ENCODE measurements around the gene COMP. TPM values are rescaled to one million over a fixed set of nuclear protein-coding genes. Genes with fewer than 3 reads are reported as not detected.
A peak's percentile ranks its signal among the peaks of the same experiment; 100 is the strongest.
"Not testable (repeated sequence)": the region's sequence is repeated elsewhere in the genome, so short reads cannot be mapped to it uniquely, and the experiment has no call there.

COMP gene
- total RNA-seq, 1 donor from 2014 or later: not detected

GRCh38 chr19:18736415-18737336, 54.4 kb downstream of the COMP start:
- no peak for TF ChIP-seq CTCF (IDR thresholded peaks at IDR 0.05; ENCODE audit: partially characterized antibody, unreplicated experiment)
- Mint-ChIP-seq H3K27me3 (ENCODE audit: unreplicated experiment) (peaks cover 4% of the 10 kb centered on the region), H3K9me3 (ENCODE audit: unreplicated experiment) (peaks cover 17% of the 10 kb centered on the region), H3K4me1 (ENCODE audit: low read depth, unreplicated experiment) (peaks cover 38% of the 10 kb centered on the region), H3K27ac (ENCODE audit: unreplicated experiment) (no peak overlapping the region), H3K36me3 (ENCODE audit: unreplicated experiment) (no peaks in the 10 kb centered on the region), H3K4me3 (ENCODE audit: unreplicated experiment) (no peak overlapping the region)
- no peak for DNase-seq

DNA sequence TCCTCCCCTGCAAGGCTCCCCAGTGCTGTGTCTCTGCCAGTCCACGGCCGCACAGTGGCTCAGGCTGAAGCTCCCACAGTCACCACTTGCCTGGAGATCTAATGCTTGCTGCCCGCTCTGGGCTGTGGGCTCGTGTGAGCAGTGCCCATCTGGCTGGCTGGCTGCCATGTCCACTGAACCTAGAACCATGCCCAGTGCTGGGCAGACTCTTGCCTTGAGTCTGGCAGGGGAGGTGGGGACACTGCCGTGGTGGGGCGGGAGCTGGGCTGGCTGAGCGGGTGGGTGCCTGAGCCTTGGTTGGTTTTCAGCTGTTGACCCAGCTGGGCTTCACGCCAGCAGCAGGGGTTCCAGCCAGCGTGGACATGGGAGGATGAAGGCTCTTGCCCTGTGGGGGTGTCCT, 55.4 kb downstream of the COMP start:
- Mint-ChIP-seq H3K4me1 (ENCODE audit: low read depth, unreplicated experiment) (peaks cover 42% of the 10 kb centered on the region), H3K36me3 (ENCODE audit: unreplicated experiment) (no peaks in the 10 kb centered on the region), H3K27me3 (ENCODE audit: unreplicated experiment) (peaks cover 10% of the 10 kb centered on the region), H3K9me3 (ENCODE audit: unreplicated experiment) (peaks cover 20% of the 10 kb centered on the region), H3K27ac (ENCODE audit: unreplicated experiment) (peak overlapping the region; percentile 92), H3K4me3 (ENCODE audit: unreplicated experiment) (no peak overlapping the region)
- no peak for DNase-seq
- TF ChIP-seq CTCF (IDR thresholded peaks at IDR 0.05; ENCODE audit: partially characterized antibody, unreplicated experiment): no peak

- H3K9me3 Mint-ChIP-seq (ENCODE audit: unreplicated experiment): peaks cover 20% of the 10 kb centered on the region
- peaks cover 42% of the 10 kb centered on the region for H3K4me1 Mint-ChIP-seq (ENCODE audit: low read depth, unreplicated experiment)
- H3K4me3 Mint-ChIP-seq (ENCODE audit: unreplicated experiment): peak overlapping the region; percentile 65
- H3K27ac Mint-ChIP-seq (ENCODE audit: unreplicated experiment): peak overlapping the region; percentile 92
- H3K27me3 Mint-ChIP-seq (ENCODE audit: unreplicated experiment): peaks cover 10% of the 10 kb centered on the region
- DNase-seq: peak; percentile 90
- no peak for TF ChIP-seq CTCF (IDR thresholded peaks at IDR 0.05; ENCODE audit: partially characterized antibody, unreplicated experiment)
- no peaks in the 10 kb centered on the region for H3K36me3 Mint-ChIP-seq (ENCODE audit: unreplicated experiment)
Measured at GRCh38 chr19:18735324-18735723, 55.8 kb downstream of the COMP start.

- Mint-ChIP-seq H3K9me3 (ENCODE audit: unreplicated experiment) (peaks cover 20% of the 10 kb centered on the region), H3K4me3 (ENCODE audit: unreplicated experiment) (peak overlapping the region; percentile 70), H3K27ac (ENCODE audit: unreplicated experiment) (peak overlapping the region; percentile 92), H3K4me1 (ENCODE audit: low read depth, unreplicated experiment) (peaks cover 34% of the 10 kb centered on the region)
- H3K27me3 Mint-ChIP-seq (ENCODE audit: unreplicated experiment); H3K36me3 Mint-ChIP-seq (ENCODE audit: unreplicated experiment); DNase-seq: not testable (repeated sequence)
Measured at GRCh38 chr19:18733762-18734332, 57.3 kb downstream of the COMP start.

DNA sequence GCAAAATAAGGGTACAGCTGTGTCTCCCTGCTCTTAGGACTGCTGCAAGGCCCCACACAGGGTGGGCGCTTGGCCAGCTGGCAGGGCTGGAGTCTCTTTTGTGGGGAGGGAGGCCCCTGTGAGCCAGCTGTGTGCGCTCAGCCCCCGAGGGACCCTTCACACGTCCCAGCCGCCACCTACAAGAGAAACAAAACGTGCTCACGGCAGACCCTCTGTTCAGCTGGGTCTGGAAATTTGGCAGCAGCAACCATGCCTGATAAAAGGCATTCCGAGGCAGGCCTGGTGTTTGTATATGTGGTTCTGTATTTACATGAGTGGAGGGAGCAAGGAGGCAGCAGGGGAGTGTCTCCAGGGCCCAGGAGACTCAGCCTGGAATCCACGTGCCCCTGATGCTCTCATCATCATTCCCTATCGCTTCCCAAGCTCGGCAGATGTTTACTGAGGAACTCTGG, 57.9 kb downstream of the COMP start:
- no peaks in the 10 kb centered on the region for H3K36me3 Mint-ChIP-seq (ENCODE audit: unreplicated experiment)
- H3K27ac Mint-ChIP-seq (ENCODE audit: unreplicated experiment): peak overlapping the region; percentile 91
- H3K4me3 Mint-ChIP-seq (ENCODE audit: unreplicated experiment): peak overlapping the region; percentile 70
- TF ChIP-seq CTCF (IDR thresholded peaks at IDR 0.05; ENCODE audit: partially characterized antibody, unreplicated experiment): no peak
- DNase-seq: peak; percentile 30
- H3K4me1 Mint-ChIP-seq (ENCODE audit: low read depth, unreplicated experiment): peaks cover 34% of the 10 kb centered on the region
- H3K9me3 Mint-ChIP-seq (ENCODE audit: unreplicated experiment): peaks cover 18% of the 10 kb centered on the region
- H3K27me3 Mint-ChIP-seq (ENCODE audit: unreplicated experiment): peaks cover 10% of the 10 kb centered on the region

Other genes with a start within 250 kb of the COMP start
- gene FKBP8, start 247.7 kb downstream of the COMP start, total RNA-seq (ENCODE audit: unreplicated experiment): 203 TPM
- gene KXD1, start 233.4 kb downstream of the COMP start, total RNA-seq (ENCODE audit: unreplicated experiment): 71.3 TPM
- gene UBA52, start 219.4 kb downstream of the COMP start, total RNA-seq (ENCODE audit: unreplicated experiment): 826 TPM
- 54.3 TPM for gene REX1BD, start 202.5 kb downstream of the COMP start, total RNA-seq (ENCODE audit: unreplicated experiment)
- gene CRLF1, start 184.5 kb downstream of the COMP start, total RNA-seq (ENCODE audit: unreplicated experiment): 55.3 TPM
- 92.3 TPM for gene TMEM59L, start 178.4 kb downstream of the COMP start, total RNA-seq (ENCODE audit: unreplicated experiment)
- gene KLHL26, start 154.3 kb downstream of the COMP start, total RNA-seq (ENCODE audit: unreplicated experiment): 12.0 TPM
- 28.8 TPM for gene CRTC1, start 107.6 kb downstream of the COMP start, total RNA-seq (ENCODE audit: unreplicated experiment)
- 46.3 TPM for gene UPF1, start 40.7 kb upstream of the COMP start, total RNA-seq (ENCODE audit: unreplicated experiment)
- gene CERS1, start 104.9 kb upstream of the COMP start, total RNA-seq (ENCODE audit: unreplicated experiment): 15.3 TPM
- gene COPE, start 128.1 kb upstream of the COMP start, total RNA-seq (ENCODE audit: unreplicated experiment): 177 TPM
- 51.4 TPM for gene DDX49, start 128.4 kb upstream of the COMP start, total RNA-seq (ENCODE audit: unreplicated experiment)
- 217 TPM for gene HOMER3, start 149.9 kb upstream of the COMP start, total RNA-seq (ENCODE audit: unreplicated experiment)
- 201 TPM for gene SUGP2, start 242.2 kb upstream of the COMP start, total RNA-seq (ENCODE audit: unreplicated experiment)
- 32.8 TPM for gene ARMC6, start 242.3 kb upstream of the COMP start, total RNA-seq (ENCODE audit: unreplicated experiment)

Data from glutamatergic neuron (in vitro differentiated cells).